Coronary artery (tissue), 2 donors: Measurements from ENCODE around the gene PTPRD.
"Not testable (repeated sequence)": the region's sequence is repeated elsewhere in the genome, so short reads cannot be mapped to it uniquely, and the experiment has no call there.

Source experiments
- DNase-seq: peaks from one replicate; pipeline ENCODE4 v3.0.0-alpha.2; 2017; ENCODE audit warnings: low spot score
- H3K27ac ChIP-seq, 2 donors: fragments of 200-600 bp; sonication (generic); one replicate each; pipeline ENCODE4 v1.5.1; 2016 to 2019
- H3K4me3 ChIP-seq: fragments of 200-600 bp; sonication (generic); 2 replicates; pipeline ENCODE4 v1.5.1; 2016; ENCODE audit warnings: mild to moderate bottlenecking, moderate library complexity
- CTCF ChIP-seq: fragments of 200-600 bp; sonication (generic); IDR thresholded peaks from one replicate; pipeline ENCODE4 v1.5.1; 2019; ENCODE audit warnings: antibody characterized with exemption

PTPRD gene

GRCh38 chr9:9489183-9489582, 1123.6 kb downstream of the PTPRD start:
- DNase-seq: no peak
- H3K27ac ChIP-seq: no peak overlapping the region
- TF ChIP-seq CTCF: no peak
- no peak overlapping the region for H3K4me3 ChIP-seq

- no peak for TF ChIP-seq CTCF
- no peak for DNase-seq
- Histone ChIP-seq H3K4me3 (no peak overlapping the region), H3K27ac (no peak overlapping the region)
Observed at GRCh38 chr9:9483175-9483574, 1129.6 kb downstream of the PTPRD start.

- Histone ChIP-seq H3K4me3 (no peak overlapping the region), H3K27ac (no peak overlapping the region)
- no peak for TF ChIP-seq CTCF
- no peak for DNase-seq
Observed at GRCh38 chr9:9478741-9479140, 1134.1 kb downstream of the PTPRD start.

GRCh38 chr9:9469271-9469670, 1143.5 kb downstream of the PTPRD start:
- Histone ChIP-seq H3K27ac (no peak overlapping the region), H3K4me3 (no peak overlapping the region)
- no peak for DNase-seq
- TF ChIP-seq CTCF: no peak

- not testable (repeated sequence) for H3K4me3 ChIP-seq, DNase-seq, H3K27ac ChIP-seq
Observed at GRCh38 chr9:9441874-9442273, 1170.9 kb downstream of the PTPRD start.

- no peak for TF ChIP-seq CTCF
- DNase-seq: no peak
- Histone ChIP-seq H3K27ac (no peak overlapping the region), H3K4me3 (no peak overlapping the region)
Observed at GRCh38 chr9:9437641-9438040, 1175.2 kb downstream of the PTPRD start.

- not testable (repeated sequence) for H3K27ac ChIP-seq, H3K4me3 ChIP-seq, DNase-seq
Observed at GRCh38 chr9:9426454-9426853, 1186.3 kb downstream of the PTPRD start.

GRCh38 chr9:9412241-9412640, 1200.6 kb downstream of the PTPRD start:
- no peak overlapping the region for H3K4me3 ChIP-seq
- no peak overlapping the region for H3K27ac ChIP-seq
- TF ChIP-seq CTCF: no peak
- no peak for DNase-seq
